ELR (cell line): ENCODE measurements around the gene LHB.

Experiments
- DNase-seq: peaks from one replicate; pipeline ENCODE4 v3.0.0-alpha.2; 2015; ENCODE audit warnings: low read depth

Gene LHB

DNA sequence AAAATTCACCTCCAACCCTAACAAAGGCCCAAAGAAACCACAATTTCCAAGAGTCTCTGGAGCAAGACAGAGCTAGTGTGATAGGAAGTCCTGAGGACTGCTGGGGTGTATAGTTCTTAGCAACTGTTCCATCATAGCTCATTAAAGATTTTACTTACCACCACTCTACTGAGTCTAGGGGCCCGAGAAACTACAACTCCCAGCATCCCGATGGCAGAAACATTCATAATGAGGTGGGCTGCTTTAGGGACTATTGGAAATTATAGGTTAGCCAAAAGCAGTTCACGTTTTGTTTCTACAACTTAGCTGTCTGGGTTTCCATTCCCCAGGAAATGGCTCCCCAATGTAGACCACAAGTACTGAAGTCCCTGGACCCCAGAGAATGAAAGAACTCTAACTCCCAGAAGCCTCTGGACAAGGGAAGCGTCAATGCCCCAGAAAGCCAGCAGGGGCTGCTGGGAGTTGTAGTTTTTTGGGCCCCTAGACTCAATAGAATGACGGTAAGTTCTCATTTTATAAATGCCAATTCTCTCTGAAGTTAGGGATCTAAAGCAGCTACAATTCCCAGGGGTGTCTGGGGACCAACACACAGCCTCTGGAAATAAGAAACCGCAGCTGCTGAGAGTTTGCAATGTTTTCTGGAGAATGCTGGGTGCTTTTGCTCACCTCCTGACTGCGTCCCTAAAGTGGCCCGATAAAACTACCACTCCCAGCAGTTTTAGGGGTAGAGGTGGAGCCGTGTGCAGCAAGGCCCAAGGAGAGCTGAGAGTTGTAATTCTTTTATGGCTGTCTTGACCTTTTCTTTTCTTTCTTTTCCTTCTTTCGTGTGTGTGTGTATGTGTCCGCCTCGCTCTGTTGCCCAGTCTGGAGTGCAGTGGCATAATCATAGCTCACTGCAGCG lies 40.7 kb downstream of the LHB start:
- DNase-seq = peak; percentile 57

DNA sequence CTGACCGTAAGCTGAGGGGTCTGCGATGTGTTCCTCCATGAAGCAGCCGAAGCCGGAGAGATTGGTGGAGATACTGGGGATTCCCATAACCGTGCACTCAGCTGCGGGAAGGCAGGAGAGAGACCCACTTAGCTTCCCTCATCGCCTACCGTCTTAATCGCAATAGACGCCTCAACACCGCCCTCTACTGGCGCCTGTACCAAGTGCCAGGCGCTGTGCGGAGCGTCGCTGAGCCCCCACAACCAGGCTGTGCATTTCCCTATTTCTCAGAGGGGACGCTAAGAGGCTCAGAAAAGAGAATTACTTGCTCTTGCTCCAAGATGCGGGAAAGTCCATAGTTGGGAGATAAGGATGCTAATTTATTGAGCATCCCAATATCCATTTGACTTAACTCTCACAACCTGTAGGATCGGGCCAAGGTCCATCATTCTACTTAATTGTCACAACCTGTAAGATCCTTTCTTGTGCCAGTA lies 45.9 kb downstream of the LHB start:
- DNase-seq = peak; percentile 82

- no peak for DNase-seq
Observed at GRCh38 chr19:48970139-48970766, 46.6 kb downstream of the LHB start.

DNA sequence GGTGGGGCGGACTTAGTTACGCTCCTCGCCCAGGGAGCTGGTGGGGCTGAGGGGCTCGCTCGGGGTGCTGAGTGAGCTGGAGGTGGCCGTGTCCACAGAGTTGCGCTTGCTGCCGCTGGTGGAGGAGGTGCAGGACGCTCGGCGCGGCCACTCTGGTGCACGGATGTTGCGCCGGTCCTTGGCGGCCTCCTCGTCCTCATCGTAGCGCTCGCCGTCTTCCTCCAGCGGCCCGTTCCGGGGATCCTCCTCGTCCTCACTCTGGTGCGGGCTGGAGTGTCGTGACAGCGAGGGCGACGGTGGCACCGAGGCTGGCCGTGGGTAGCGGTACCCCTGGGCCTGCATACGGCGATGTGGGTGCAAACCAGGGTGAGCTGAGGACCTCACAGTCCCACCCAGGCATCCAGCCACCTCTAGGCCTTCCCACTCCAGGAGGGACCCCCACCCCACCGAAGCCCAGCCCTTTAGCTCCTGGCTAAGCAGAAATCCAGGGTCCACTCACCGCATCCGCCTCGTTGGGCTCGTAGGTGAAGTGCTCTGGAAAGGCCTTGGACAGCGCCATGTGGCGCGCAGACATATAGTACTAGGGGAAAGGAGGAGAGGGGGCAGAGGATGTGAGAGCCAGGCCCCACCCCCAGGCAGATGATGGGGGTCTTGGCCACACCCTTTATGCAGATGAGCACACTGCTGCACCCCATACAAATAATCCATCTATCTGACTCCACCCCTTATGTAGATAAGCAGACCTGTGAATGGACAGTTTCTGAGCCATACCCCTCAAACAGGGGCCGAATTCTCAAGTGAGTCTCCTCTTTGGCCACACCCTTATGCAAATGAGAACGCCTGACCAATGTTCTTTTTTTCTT lies 47.4 kb downstream of the LHB start:
- peak; percentile 50 for DNase-seq

DNA sequence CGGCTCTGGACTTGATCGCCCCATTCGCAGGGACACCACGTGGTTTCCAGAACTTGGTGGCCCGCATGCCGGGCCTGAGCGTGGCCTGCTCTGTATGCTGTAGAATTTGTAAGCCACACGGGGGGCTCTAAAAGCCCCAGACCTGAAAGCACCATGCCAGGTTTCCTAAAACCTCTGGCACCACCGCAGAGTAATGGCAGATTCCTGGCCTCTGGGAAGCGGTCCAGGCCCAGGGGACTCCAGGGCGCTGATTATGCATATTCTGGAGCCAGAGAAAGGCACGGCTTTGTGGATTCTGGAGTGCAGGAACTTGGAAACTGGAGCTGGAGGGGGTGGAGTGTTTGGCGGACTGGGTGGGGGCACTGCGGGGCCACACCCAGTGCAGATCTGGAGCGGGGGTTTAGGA lies 48.1 kb downstream of the LHB start:
- no peak for DNase-seq

- no peak for DNase-seq
Observed at GRCh38 chr19:48968179-48968661, 48.7 kb downstream of the LHB start.

GRCh38 chr19:48967346-48968178 lies 49.3 kb downstream of the LHB start:
- peak; percentile 50 for DNase-seq

DNA sequence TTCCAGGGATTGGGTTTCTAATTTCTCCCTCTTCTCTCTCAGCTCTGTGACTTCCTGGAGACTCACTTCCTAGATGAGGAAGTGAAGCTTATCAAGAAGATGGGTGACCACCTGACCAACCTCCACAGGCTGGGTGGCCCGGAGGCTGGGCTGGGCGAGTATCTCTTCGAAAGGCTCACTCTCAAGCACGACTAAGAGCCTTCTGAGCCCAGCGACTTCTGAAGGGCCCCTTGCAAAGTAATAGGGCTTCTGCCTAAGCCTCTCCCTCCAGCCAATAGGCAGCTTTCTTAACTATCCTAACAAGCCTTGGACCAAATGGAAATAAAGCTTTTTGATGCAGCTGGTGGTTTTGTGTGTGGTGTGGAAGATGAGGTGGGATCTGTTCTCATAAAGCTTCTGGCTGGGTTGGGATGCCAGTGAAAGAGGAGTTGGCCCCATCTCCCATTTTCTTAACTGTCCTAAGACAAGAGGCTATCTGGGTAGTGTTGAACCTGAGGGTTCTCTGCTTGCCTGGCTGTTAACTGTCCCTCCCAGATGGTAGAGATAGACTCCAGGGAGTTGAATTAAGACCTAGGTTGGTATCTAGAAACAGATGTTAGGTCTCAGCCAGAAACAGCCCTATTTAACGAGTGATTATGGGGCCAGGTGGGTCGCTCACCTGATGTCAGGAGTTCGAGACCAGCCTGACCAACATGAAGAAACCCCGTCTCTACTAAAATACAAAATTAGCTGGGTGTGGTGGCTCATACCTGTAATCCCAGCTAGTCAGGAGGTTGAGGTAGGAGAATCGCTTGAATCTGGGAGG lies 50.1 kb downstream of the LHB start:
- DNase-seq = no peak
